HepG2 (cell line): ENCODE results near the gene ERCC5. TPM values are rescaled to one million over a fixed set of nuclear protein-coding genes. Genes with fewer than 3 reads are reported as not detected.

Experiments used
- CBFB ChIP-seq: sonication (generic); formaldehyde crosslinking; IDR thresholded peaks from 2 replicates; pipeline ENCODE4 v1.4.0; 2020; ENCODE audit warnings: missing genetic modification reagents
- IRX3 ChIP-seq: sonication (generic); formaldehyde crosslinking; IDR thresholded peaks from 2 replicates; pipeline ENCODE4 v1.8.1; 2023; ENCODE audit warnings: mild to moderate bottlenecking, low read depth, missing genetic modification reagents, borderline replicate concordance
- KAT2B ChIP-seq: fragments of 150-350 bp; IDR thresholded peaks from 2 replicates; pipeline ENCODE4 v1.6.1; 2014; ENCODE audit warnings: low read depth, low read length, borderline replicate concordance
- LCORL ChIP-seq, 2 experiments: fragments of 450-650 bp in 1 of 2; sonication (generic) in 1 of 2; formaldehyde crosslinking in 1 of 2; IDR thresholded peaks; 2 replicates each; pipeline versions ENCODE4 v1.5.0 to v1.6.1; 2017 to 2020; ENCODE audit warnings: antibody characterized with exemption in 1 of 2, missing genetic modification reagents in 1 of 2
- NFYB ChIP-seq: sonication (generic); formaldehyde crosslinking; IDR thresholded peaks from 2 replicates; pipeline ENCODE4 v1.4.0; 2020; ENCODE audit warnings: missing genetic modification reagents
- PHF20 ChIP-seq: sonication (generic); formaldehyde crosslinking; IDR thresholded peaks from 2 replicates; pipeline ENCODE4 v1.5.0; 2020; ENCODE audit warnings: mild to moderate bottlenecking, missing genetic modification reagents
- SIN3A ChIP-seq: IDR thresholded peaks from 2 replicates; pipeline ENCODE4 v1.6.1; 2011; ENCODE audit warnings: low read depth, mild to moderate bottlenecking, control low read depth, low read length, borderline replicate concordance
- SRSF1 ChIP-seq: fragments of 200-400 bp; formaldehyde crosslinking; optimal IDR thresholded peaks from 2 replicates; pipeline ENCODE3; 2017; ENCODE audit warnings: mild to moderate bottlenecking, low read depth, low read length, moderate library complexity
- TEAD3 ChIP-seq: optimal IDR thresholded peaks from 2 replicates; pipeline ENCODE3; 2016; ENCODE audit warnings: borderline replicate concordance
- TMF1 ChIP-seq: sonication (generic); formaldehyde crosslinking; IDR thresholded peaks from 2 replicates; pipeline ENCODE4 v1.8.1; 2022; ENCODE audit warnings: low read depth, missing genetic modification reagents
- YEATS2 ChIP-seq: sonication (generic); formaldehyde crosslinking; IDR thresholded peaks from 2 replicates; pipeline ENCODE4 v1.4.0; 2020; ENCODE audit warnings: missing genetic modification reagents, borderline replicate concordance
- ZC3H13 ChIP-seq: sonication (generic); formaldehyde crosslinking; IDR thresholded peaks from 2 replicates; pipeline ENCODE4 v1.8.1; 2023; ENCODE audit warnings: mild to moderate bottlenecking, missing genetic modification reagents, moderate library complexity
- ZFAT ChIP-seq: sonication (generic); formaldehyde crosslinking; conservative IDR thresholded peaks from 2 replicates; pipeline ENCODE4 v1.8.1; 2023; ENCODE audit warnings: missing genetic modification reagents, inconsistent platforms
- ZNF121 ChIP-seq: sonication (generic); formaldehyde crosslinking; IDR thresholded peaks from 2 replicates; pipeline ENCODE4 v1.5.0; 2020; ENCODE audit warnings: mild to moderate bottlenecking, missing genetic modification reagents
- ZNF34 ChIP-seq: sonication (generic); formaldehyde crosslinking; IDR thresholded peaks from 2 replicates; pipeline ENCODE4 v1.4.0; 2020; ENCODE audit warnings: mild to moderate bottlenecking, missing genetic modification reagents, borderline replicate concordance
- ZNF530 ChIP-seq: sonication (generic); formaldehyde crosslinking; IDR thresholded peaks from 2 replicates; pipeline ENCODE4 v1.5.0; 2020; ENCODE audit warnings: low read depth, mild to moderate bottlenecking, missing genetic modification reagents
- ZNF589 ChIP-seq: sonication (generic); formaldehyde crosslinking; conservative IDR thresholded peaks from 2 replicates; pipeline ENCODE4 v1.8.0; 2022; ENCODE audit warnings: mild to moderate bottlenecking, moderate library complexity, missing genetic modification reagents
- ZNF777 ChIP-seq: sonication (generic); formaldehyde crosslinking; IDR thresholded peaks from 2 replicates; pipeline ENCODE4 v1.4.0; 2020; ENCODE audit warnings: missing genetic modification reagents
- ZSCAN20 ChIP-seq: sonication (generic); formaldehyde crosslinking; IDR thresholded peaks from 2 replicates; pipeline ENCODE4 v1.4.0; 2020; ENCODE audit warnings: missing genetic modification reagents, mild to moderate bottlenecking, borderline replicate concordance
- ZSCAN9 ChIP-seq: IDR thresholded peaks from 2 replicates; pipeline ENCODE4 v1.6.1; 2016; ENCODE audit warnings: borderline replicate concordance
- polyA plus RNA-seq, 8 experiments: library from polyadenylated mRNA; depleted of rRNA in 3 of 8; stranded (reverse) in 7 of 8; unstranded in 1 of 8; fragments of >200 nt; fragmentation: Illumina TruSeq in 4 of 8; extraction: Trizol in 4 of 8; gene quantifications; 2 replicates each; pipeline versions ENCODE4 v1.2.1 to v1.2.3, GENCODE V29; 2011 to 2016; ENCODE audit warnings: low read depth in 4 of 8, missing spikeins in 1 of 8, mixed read lengths in 1 of 8; ENCODE audit not compliant: insufficient read depth in 1 of 8
- total RNA-seq, 5 experiments: library from RNA; depleted of rRNA; stranded (reverse); fragments of >200 nt; fragmentation: Illumina TruSeq; extraction: Trizol; gene quantifications; 2 replicates each; pipeline ENCODE4 v1.2.3, GENCODE V29; 2016; ENCODE audit warnings: low read depth in 1 of 5
- TF ChIP-seq, protein P1 (sequence below): sonication (generic); formaldehyde crosslinking; IDR thresholded peaks from 2 replicates; pipeline ENCODE4 v1.4.0; 2020; ENCODE audit warnings: missing genetic modification reagents
- TF ChIP-seq, protein P2 (sequence below): sonication (generic); formaldehyde crosslinking; IDR thresholded peaks from 2 replicates; pipeline ENCODE4 v1.5.0; 2020; ENCODE audit warnings: mild to moderate bottlenecking, missing genetic modification reagents, moderate library complexity
- TF ChIP-seq, protein P3 (sequence below): sonication (generic); formaldehyde crosslinking; IDR thresholded peaks from 2 replicates; pipeline ENCODE4 v1.5.0; 2020; ENCODE audit warnings: mild to moderate bottlenecking, missing genetic modification reagents, borderline replicate concordance

Gene ERCC5
- total and polyA plus RNA-seq, 2 of the 13 experiments (the other 11 are each of a cell fraction or from before 2014, with no cell fraction given), result 12.9 to 35.5 TPM

DNA sequence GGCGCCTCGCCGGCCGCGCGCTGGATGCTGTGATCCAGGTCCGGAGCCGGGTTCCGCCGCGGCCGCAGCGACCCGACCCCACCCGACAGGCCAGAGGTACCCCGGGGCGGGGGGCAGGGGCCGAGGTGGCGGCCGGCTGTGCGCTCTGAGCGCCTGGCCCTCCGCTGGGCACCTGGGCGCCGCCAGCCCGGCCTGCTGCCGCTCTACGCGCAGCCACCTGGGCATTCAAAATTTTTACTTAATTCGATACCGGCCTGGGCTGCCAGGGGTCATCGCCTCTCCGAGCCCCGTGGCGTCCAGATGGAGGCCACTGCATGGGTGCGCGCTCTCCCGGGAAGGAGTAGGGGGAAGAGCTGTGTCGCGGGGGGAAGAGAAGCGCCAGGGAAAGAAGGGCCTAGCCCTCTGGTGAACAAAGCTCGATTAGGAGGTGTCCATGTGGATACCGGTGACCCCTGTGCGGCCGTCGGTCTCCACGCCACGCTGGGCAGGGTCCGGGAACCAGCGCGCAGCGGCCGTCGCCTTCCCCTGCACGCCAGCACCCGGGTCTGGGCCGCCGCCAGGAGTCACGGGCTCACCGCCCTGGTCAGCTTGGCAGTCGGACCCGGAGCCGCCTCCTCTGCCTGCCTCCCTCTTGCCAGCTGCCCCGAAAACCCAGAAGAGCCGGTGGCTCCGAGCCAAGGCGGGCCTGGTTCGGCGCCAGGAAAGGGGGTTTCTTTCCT, 46.2 kb upstream of the ERCC5 start (continued):
- TF ChIP-seq, protein P1, sequence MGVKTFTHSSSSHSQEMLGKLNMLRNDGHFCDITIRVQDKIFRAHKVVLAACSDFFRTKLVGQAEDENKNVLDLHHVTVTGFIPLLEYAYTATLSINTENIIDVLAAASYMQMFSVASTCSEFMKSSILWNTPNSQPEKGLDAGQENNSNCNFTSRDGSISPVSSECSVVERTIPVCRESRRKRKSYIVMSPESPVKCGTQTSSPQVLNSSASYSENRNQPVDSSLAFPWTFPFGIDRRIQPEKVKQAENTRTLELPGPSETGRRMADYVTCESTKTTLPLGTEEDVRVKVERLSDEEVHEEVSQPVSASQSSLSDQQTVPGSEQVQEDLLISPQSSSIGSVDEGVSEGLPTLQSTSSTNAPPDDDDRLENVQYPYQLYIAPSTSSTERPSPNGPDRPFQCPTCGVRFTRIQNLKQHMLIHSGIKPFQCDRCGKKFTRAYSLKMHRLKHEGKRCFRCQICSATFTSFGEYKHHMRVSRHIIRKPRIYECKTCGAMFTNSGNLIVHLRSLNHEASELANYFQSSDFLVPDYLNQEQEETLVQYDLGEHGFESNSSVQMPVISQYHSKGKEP (CRISPR knock-in tag), result no peak
- TF ChIP-seq ZNF34 (no peak), KAT2B (no peak), ZNF121 (CRISPR knock-in tag) (no peak), ZFAT (no peak), PHF20 (CRISPR knock-in tag) (peak; percentile 14; the same call in 1 of the 2 replicates), ZSCAN20 (CRISPR knock-in tag) (no peak), SIN3A (no peak), ZNF530 (CRISPR knock-in tag) (no peak), SRSF1 (no peak), ZNF589 (no peak), NFYB (CRISPR knock-in tag) (no peak), ZNF777 (peak; percentile 85), TEAD3 (CRISPR knock-in tag) (no peak), CBFB (no peak), ZC3H13 (CRISPR knock-in tag) (no peak), ZSCAN9 (0 out of 2 replicates have a peak, but pooled peaks have one; percentile 23), YEATS2 (CRISPR knock-in tag) (0 out of 2 replicates have a peak, but pooled peaks have one; percentile 38), IRX3 (CRISPR knock-in tag) (no peak), TMF1 (0 out of 2 replicates have a peak, but pooled peaks have one; percentile 11), LCORL (IDR thresholded peaks at IDR 0.05) (no peak), LCORL (CRISPR knock-in tag; IDR thresholded peaks at IDR 0.05) (peak; percentile 15; the same call in 1 of the 2 replicates)
- TF ChIP-seq, protein P2, sequence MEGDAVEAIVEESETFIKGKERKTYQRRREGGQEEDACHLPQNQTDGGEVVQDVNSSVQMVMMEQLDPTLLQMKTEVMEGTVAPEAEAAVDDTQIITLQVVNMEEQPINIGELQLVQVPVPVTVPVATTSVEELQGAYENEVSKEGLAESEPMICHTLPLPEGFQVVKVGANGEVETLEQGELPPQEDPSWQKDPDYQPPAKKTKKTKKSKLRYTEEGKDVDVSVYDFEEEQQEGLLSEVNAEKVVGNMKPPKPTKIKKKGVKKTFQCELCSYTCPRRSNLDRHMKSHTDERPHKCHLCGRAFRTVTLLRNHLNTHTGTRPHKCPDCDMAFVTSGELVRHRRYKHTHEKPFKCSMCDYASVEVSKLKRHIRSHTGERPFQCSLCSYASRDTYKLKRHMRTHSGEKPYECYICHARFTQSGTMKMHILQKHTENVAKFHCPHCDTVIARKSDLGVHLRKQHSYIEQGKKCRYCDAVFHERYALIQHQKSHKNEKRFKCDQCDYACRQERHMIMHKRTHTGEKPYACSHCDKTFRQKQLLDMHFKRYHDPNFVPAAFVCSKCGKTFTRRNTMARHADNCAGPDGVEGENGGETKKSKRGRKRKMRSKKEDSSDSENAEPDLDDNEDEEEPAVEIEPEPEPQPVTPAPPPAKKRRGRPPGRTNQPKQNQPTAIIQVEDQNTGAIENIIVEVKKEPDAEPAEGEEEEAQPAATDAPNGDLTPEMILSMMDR, result no peak
- TF ChIP-seq, protein P3, sequence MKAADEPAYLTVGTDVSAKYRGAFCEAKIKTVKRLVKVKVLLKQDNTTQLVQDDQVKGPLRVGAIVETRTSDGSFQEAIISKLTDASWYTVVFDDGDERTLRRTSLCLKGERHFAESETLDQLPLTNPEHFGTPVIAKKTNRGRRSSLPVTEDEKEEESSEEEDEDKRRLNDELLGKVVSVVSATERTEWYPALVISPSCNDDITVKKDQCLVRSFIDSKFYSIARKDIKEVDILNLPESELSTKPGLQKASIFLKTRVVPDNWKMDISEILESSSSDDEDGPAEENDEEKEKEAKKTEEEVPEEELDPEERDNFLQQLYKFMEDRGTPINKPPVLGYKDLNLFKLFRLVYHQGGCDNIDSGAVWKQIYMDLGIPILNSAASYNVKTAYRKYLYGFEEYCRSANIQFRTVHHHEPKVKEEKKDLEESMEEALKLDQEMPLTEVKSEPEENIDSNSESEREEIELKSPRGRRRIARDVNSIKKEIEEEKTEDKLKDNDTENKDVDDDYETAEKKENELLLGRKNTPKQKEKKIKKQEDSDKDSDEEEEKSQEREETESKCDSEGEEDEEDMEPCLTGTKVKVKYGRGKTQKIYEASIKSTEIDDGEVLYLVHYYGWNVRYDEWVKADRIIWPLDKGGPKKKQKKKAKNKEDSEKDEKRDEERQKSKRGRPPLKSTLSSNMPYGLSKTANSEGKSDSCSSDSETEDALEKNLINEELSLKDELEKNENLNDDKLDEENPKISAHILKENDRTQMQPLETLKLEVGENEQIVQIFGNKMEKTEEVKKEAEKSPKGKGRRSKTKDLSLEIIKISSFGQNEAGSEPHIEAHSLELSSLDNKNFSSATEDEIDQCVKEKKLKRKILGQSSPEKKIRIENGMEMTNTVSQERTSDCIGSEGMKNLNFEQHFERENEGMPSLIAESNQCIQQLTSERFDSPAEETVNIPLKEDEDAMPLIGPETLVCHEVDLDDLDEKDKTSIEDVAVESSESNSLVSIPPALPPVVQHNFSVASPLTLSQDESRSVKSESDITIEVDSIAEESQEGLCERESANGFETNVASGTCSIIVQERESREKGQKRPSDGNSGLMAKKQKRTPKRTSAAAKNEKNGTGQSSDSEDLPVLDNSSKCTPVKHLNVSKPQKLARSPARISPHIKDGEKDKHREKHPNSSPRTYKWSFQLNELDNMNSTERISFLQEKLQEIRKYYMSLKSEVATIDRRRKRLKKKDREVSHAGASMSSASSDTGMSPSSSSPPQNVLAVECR (CRISPR knock-in tag), result no peak
